HG02678 (cell line): ENCODE results near the gene GEMIN5.
"Not testable (repeated sequence)": the region's sequence is repeated elsewhere in the genome, so short reads cannot be mapped to it uniquely, and the experiment has no call there.

Source experiments
- ATAC-seq: cut with Tn5 transposase; IDR thresholded peaks from one replicate; pipeline ENCODE4 v1.9.1; 2021; ENCODE audit warnings: mild to moderate bottlenecking, moderate library complexity; ENCODE audit not compliant: unreplicated experiment

The GEMIN5 gene

GRCh38 chr5:154940772-154941620 lies 3.0 kb upstream of the GEMIN5 start, which contains the start of gene MRPL22:
Gene MRPL22, plus strand, starts transcription at chr5:154941073. Its CDS starts 38 bp downstream, at chr5:154941111.
- peak; percentile 48 for ATAC-seq

DNA sequence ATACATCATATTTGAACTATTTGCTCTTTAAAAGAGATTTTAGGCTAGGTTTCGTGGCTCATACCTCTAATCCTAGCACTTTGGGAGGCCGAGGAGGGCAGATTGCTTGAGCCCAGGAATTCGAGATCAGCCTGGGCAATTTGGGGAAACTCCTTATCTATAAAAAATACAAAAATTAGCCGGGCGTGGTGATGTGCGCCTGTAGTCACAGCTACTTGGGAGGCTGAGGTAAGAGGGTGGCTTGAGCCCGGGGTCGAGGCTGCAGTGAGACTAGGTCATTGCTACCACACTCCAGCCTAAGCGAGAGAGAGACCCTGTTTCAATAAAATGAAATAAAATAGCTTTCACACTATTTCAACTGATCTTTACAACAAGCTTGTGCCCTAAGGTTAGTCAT lies 2.4 kb upstream of the GEMIN5 start:
- no peak for ATAC-seq

DNA sequence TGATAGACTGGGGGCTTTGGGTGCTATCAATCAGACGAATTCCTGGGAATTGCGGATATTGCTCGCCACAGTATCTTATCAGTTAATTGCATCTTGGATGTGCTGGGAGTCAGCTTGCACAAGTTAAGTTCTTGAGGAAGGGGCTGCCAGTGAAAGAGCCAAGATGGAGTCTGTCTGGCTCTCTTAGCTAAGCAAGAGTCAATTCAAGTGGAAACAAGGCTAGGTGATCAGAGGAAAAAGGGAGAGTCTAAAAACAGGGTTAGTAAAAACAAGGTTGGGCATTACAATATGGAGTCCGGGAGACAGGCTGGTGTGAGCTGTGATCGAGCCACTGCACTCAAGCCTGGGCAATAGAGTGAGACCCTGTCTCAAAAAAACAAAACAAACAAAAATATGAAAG lies 1.4 kb upstream of the GEMIN5 start:
- ATAC-seq = not testable (repeated sequence)

- ATAC-seq = no peak
Observed at GRCh38 chr5:154937186-154937717, 759 bp downstream of the GEMIN5 start.

- no peak for ATAC-seq
Observed at GRCh38 chr5:154934881-154935280, 3.1 kb downstream of the GEMIN5 start.

- no peak for ATAC-seq
Observed at GRCh38 chr5:154933537-154933936, 4.5 kb downstream of the GEMIN5 start.

- ATAC-seq = no peak
Observed at GRCh38 chr5:154923441-154924430, 14.3 kb downstream of the GEMIN5 start.

DNA sequence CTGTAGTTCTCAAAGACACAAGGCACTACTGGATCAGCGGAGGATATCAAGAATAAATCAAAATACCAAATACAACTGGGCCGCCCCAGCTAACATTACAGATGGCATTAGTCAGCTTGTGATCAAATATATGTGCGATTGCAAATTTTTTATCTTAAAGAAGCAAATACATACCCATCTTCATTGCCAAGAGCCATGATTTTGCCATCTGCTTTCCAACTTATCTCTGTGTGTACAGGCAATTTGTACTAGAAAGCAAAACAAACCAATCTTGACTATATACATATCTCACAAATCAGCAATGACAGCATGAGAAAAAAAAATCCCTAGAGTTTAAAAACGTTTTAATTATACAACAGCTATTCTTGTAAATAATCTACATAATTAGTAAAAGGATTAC lies 20.3 kb downstream of the GEMIN5 start:
- no peak for ATAC-seq

DNA sequence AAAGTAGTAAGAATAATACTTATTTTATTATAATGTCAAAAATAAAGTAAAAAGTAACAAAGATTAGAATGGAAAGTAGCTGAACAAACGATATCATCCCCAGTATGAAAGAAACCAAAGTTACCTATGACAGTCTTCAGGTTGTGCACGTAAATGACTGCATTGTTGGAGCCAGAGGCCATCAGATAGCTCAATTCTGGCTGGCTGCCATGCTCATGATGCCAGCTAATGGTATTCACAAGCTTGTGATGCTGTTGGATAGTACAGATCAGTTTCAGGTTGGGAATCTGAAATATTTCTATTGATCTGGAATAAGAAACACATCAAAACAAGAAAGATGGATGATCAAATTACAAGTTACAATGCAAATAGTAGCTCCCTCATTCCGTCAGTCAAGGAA lies 21.1 kb downstream of the GEMIN5 start:
- no peak for ATAC-seq

DNA sequence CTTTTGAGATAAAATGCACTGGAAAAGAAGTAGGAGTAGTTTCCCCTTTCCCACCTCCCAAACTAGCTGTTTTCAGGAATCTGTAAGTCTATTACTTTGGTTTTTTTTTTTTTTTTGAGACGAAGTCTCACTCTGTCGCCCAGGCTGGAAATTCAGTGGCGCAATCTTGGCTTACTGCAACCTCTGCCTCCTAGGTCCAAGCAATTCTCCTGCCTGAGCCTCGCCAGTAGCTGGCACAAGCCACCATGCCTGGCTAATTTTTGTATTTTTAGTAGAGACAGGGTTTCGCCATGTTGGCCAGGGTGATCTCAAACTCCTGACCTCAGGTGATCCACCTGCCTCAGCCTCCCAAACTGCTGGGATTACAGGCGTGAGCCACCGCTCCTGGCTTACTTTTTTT lies 32.4 kb downstream of the GEMIN5 start:
- not testable (repeated sequence) for ATAC-seq

DNA sequence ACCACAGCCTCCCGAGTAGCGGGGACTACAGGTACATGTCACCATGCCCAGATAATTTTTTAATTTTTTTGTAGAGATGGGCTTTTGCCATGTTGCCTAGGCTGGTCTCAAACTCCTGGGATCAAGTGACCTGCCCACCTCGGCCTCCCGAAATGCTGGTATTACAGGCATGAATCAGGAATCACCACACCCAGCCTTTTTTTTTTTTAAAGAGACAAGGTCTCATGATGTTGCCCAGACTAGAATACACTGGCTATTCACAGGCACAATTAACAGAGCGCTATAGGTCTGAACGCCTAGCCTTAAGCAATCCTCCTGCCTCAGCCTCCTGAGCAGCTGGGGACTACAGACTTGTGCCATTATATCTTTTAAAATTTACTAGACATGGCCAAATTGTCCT lies 36.1 kb downstream of the GEMIN5 start:
- no peak for ATAC-seq

GRCh38 chr5:154901276-154901675 lies 36.7 kb downstream of the GEMIN5 start:
- no peak for ATAC-seq

DNA sequence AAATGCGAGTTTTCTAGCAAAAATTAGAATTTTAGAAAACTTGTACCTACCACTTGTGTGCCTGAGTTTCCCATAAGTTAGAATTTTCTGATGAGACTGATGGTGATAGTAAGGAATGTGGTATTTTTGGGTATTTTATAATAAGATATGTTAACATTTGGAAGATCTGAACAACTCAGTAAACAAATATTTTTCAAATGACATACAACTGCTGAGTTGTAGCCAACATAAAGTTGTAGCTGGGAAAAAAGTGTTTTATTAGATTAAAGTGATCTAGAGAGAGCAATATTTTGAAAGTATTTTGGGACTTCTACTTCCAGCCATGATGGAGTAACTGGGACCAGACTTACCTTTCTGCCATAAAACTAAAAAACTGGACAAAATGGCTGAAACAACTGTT lies 37.9 kb downstream of the GEMIN5 start:
- ATAC-seq = no peak

- ATAC-seq = no peak
Observed at GRCh38 chr5:154899151-154899816, 38.7 kb downstream of the GEMIN5 start.

GRCh38 chr5:154898210-154898609 lies 39.8 kb downstream of the GEMIN5 start:
- ATAC-seq = no peak

- no peak for ATAC-seq
Observed at GRCh38 chr5:154896562-154897165, 41.3 kb downstream of the GEMIN5 start.

- ATAC-seq = no peak
Observed at GRCh38 chr5:154895606-154896561, 42.1 kb downstream of the GEMIN5 start.

DNA sequence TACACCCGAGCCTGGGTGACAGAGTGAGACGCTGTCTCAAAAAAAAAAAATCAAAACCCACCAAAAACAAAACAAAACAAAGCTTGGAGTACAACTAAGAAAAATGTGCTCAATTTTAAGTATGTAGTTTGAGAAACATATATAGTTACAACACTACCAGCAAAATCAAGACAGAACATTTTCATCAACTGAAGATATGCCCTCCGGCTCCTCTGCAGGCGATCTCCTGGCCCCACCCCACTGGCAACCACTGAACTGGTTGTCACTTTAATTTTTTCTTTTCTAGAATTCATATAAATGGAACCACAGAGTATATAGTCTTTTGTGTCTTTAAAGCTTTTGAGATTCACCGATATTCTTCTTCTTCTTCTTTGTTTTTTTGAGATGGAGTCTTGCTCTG lies 44.6 kb downstream of the GEMIN5 start:
- no peak for ATAC-seq

DNA sequence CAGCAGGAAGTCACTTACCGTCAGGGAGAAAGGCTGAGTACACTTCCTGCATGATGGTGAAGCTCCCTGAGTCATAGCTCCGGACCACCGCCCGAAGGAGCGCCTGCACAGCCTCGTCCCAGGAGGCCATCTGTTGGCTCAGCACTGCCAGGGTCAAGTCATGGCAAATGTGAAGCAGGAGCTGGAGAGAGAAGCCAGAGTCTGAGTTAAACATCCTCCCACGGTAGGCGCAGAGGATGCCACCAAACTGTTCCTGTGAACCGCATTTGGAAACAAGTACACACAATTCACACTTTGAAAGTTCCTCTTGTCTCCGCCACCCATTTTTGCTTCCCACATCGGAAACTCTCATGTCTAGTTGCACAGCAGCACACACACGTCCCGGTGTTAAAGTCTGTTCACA lies 45.6 kb downstream of the GEMIN5 start:
- no peak for ATAC-seq
